ENCODE results near the gene RHPN2. TPM values are rescaled to one million over a fixed set of nuclear protein-coding genes. Genes with fewer than 3 reads are reported as not detected.

RHPN2 gene
- total RNA-seq, 1 donor from 2014 or later: 10.2 TPM

DNA sequence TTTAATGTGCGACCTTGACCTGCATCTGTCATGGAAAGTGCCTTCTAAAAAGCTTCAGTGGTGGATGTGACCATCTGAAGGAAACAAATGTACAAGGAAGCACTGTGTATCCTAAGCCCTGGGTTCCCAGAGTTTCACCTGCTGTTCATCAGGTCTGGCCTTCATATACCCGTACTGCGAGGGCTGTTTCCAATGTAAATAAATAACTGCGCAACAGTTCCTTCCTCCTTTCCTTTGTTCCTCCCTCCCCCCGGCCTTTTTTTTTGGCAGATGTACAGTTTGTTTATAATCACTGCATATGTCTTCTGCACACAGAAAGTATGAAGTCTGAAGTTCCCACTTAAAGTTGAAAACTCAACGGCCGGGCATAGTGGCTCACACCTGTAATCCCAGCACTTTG, 87.4 kb downstream of the RHPN2 start:
- no peak for TF ChIP-seq CTCF (conservative IDR thresholded peaks at IDR 0.05)
- no peak for DNase-seq (ENCODE audit: low read depth, low spot score)
- Mint-ChIP-seq H3K9me3 (no peaks in the 10 kb centered on the region), H3K27me3 (ENCODE audit: low read depth) (no peaks in the 10 kb centered on the region), H3K4me3 (no peak overlapping the region), H3K36me3 (ENCODE audit: low read depth) (peaks cover 5% of the 10 kb centered on the region), H3K27ac (ENCODE audit: unreplicated experiment) (no peak overlapping the region), H3K4me1 (peaks cover 6% of the 10 kb centered on the region)

DNA sequence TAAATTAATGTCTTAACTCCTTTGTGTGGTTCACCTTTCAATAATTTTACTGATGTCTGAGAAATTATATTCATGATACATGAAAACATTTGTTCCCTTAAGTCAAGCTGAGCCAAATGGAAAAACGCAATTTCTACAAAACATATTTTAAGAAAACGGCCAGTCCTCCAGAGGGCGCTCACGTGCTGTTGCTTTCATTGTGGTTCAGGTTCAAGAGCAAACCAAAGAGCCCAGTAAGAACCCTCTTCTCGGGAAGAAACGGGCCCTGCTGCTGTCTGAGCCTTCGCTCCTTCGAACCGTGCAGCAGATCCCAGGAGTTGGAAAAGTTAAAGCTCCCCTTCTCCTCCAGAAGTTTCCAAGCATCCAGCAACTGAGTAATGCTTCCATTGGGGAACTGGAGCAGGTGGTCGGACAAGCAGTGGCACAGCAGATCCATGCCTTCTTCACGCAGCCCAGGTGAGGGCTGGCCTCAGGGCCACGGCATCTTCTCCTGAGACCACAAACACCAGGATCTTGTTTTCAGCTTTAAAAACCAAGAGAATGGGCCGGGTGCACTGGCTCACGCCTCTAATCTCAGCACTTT, 88.4 kb downstream of the RHPN2 start:
- Mint-ChIP-seq H3K27me3 (ENCODE audit: low read depth) (no peaks in the 10 kb centered on the region), H3K4me1 (peaks cover 14% of the 10 kb centered on the region), H3K27ac (ENCODE audit: unreplicated experiment) (no peak overlapping the region), H3K4me3 (peak overlapping the region; percentile 67), H3K36me3 (ENCODE audit: low read depth) (peaks cover 9% of the 10 kb centered on the region), H3K9me3 (no peaks in the 10 kb centered on the region)
- peak; percentile 86 for TF ChIP-seq CTCF (conservative IDR thresholded peaks at IDR 0.05)
- peak; percentile 81 for DNase-seq (ENCODE audit: low read depth, low spot score)

- peak; percentile 98 for DNase-seq (ENCODE audit: low read depth, low spot score)
- Mint-ChIP-seq H3K27me3 (ENCODE audit: low read depth) (no peaks in the 10 kb centered on the region), H3K4me3 (peak within 1 kb of the TSS; percentile 100), H3K36me3 (ENCODE audit: low read depth) (peaks cover 11% of the 10 kb centered on the region), H3K9me3 (no peaks in the 10 kb centered on the region), H3K27ac (ENCODE audit: unreplicated experiment) (peak within 1 kb of the TSS; percentile 95), H3K4me1 (peaks cover 23% of the 10 kb centered on the region)
- TF ChIP-seq CTCF (conservative IDR thresholded peaks at IDR 0.05): no peak
Observed at GRCh38 chr19:32971715-32972540, 92.8 kb downstream of the RHPN2 start, which contains the start of the genes CEP89 and FAAP24. Gene CEP89, minus strand, starts transcription at chr19:32971958. Its CDS starts 84 bp downstream, at chr19:32971874. Gene FAAP24, plus strand, starts transcription at chr19:32972242. Its CDS starts 955 bp downstream, at chr19:32973197.

DNA sequence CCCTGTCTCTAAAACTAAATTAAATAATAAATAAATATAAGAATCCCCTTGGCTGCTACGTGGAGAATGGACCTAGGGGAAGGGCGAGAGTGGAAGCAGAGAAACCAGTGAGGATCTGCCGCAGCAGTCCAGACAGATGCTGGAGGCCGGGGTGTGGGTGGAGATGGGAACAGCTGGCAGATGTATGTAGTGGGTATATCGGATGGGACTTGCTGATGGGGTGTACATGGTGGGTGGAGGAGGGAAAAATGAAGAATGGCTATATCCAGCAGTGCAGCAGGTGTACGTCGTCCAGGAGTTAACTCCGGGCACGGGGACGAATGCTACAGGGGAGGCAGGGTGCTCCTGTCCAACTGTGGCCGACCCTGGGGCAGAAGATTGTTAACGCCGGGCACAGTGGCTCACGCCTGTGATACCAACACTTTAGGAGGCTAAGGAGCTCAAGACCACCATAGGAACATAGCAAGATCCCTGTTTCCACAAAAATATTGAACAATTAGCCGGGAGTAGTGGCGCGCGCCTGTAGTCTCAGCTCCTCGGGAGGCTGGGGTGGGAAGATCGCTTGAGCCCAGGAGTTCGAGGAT, 93.6 kb downstream of the RHPN2 start:
- Mint-ChIP-seq H3K4me3 (peak overlapping the region; percentile 100), H3K4me1 (peaks cover 22% of the 10 kb centered on the region), H3K36me3 (ENCODE audit: low read depth) (peaks cover 11% of the 10 kb centered on the region), H3K9me3 (no peaks in the 10 kb centered on the region), H3K27me3 (ENCODE audit: low read depth) (no peaks in the 10 kb centered on the region), H3K27ac (ENCODE audit: unreplicated experiment) (peak overlapping the region; percentile 91)
- no peak for DNase-seq (ENCODE audit: low read depth, low spot score)
- TF ChIP-seq CTCF (conservative IDR thresholded peaks at IDR 0.05): no peak

DNA sequence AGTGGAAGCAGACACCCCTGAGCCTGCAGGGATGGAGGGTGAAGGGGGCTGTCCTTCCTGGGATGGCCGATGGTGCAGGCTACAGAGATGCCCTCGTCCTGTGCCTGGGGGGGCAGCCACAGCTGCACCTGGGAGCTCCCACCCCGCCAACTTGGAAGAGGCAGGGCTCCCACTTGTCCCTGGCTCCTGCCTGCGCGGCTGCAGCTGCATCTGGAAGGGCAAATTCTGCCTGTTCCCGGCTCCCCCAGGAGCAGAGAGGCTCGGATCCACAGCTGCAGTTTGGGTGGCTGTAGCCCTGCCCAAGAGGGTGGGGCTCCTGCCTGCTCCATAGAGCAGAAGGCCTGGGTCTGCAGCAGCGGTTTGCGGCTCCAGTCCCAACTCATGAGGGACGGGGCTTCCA, 95.1 kb downstream of the RHPN2 start:
- H3K9me3 Mint-ChIP-seq: no peaks in the 10 kb centered on the region

More for the DNA sequence above, 95.1 kb downstream of the RHPN2 start:
- H3K4me1 Mint-ChIP-seq: peaks cover 17% of the 10 kb centered on the region
- H3K36me3 Mint-ChIP-seq (ENCODE audit: low read depth): peaks cover 6% of the 10 kb centered on the region
- TF ChIP-seq CTCF (conservative IDR thresholded peaks at IDR 0.05): no peak
- no peak overlapping the region for H3K27ac Mint-ChIP-seq (ENCODE audit: unreplicated experiment)
- DNase-seq (ENCODE audit: low read depth, low spot score): no peak
- no peaks in the 10 kb centered on the region for H3K27me3 Mint-ChIP-seq (ENCODE audit: low read depth)
- H3K4me3 Mint-ChIP-seq: peak overlapping the region; percentile 78
